OCI-LY1 (cell line): ENCODE measurements around the gene ASIP.

Experiments used
- EZH2 ChIP-seq: fragments of 200-600 bp; sonication (generic), shearing (Covaris generic); IDR thresholded peaks from 2 replicates; pipeline ENCODE4 v1.8.0; 2017; ENCODE audit warnings: borderline replicate concordance, mixed run types, mild to moderate bottlenecking, antibody characterized with exemption, low read length, moderate library complexity, mixed read lengths
- TF ChIP-seq, protein P1 (sequence below): fragments of 200-600 bp; sonication (generic), shearing (Covaris generic); IDR thresholded peaks from 2 replicates; pipeline ENCODE4 v1.5.1; 2017; ENCODE audit warnings: mild to moderate bottlenecking, antibody characterized with exemption, low read length, moderate library complexity, mixed read lengths

DNA sequence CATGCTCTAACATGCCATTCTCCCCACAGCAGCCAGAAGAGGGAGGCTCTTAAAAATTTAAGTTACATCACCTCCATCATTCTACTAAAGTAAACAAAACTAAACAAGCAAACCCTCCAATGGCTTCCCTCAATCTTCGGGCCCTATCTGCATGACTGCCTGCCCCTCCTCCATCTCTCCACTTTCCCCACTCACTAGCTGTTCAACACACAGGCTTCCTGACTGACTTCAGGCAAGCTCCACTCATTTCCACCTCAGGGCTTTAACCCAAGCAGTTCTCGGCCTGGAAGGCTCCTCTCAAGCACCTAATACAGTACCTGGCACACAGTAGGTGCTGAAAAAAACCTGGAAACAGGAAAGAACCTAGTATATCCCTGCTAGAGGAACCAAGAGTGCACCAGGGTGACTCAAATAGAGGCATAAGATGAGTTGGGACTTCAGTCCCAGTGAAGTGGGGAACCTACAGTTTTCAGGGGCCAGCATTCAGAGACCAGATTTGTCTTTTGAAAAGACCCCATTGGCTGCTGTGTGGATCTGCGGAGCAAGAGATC, 59.1 kb downstream of the ASIP start:
- TF ChIP-seq, protein P1, sequence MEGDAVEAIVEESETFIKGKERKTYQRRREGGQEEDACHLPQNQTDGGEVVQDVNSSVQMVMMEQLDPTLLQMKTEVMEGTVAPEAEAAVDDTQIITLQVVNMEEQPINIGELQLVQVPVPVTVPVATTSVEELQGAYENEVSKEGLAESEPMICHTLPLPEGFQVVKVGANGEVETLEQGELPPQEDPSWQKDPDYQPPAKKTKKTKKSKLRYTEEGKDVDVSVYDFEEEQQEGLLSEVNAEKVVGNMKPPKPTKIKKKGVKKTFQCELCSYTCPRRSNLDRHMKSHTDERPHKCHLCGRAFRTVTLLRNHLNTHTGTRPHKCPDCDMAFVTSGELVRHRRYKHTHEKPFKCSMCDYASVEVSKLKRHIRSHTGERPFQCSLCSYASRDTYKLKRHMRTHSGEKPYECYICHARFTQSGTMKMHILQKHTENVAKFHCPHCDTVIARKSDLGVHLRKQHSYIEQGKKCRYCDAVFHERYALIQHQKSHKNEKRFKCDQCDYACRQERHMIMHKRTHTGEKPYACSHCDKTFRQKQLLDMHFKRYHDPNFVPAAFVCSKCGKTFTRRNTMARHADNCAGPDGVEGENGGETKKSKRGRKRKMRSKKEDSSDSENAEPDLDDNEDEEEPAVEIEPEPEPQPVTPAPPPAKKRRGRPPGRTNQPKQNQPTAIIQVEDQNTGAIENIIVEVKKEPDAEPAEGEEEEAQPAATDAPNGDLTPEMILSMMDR = no peak
- no peak for TF ChIP-seq EZH2
